WTC11 (cell line): ENCODE results near the gene RAP2A. TPM values are rescaled to one million over a fixed set of nuclear protein-coding genes. Genes with fewer than 3 reads are reported as not detected.

Experiments used
- ATAC-seq: fragments of 200-7000 bp; cut with Tn5 transposase; 2 replicates; pipeline ENCODE4 v1.10.0; 2021; ENCODE audit warnings: mild to moderate bottlenecking, moderate library complexity
- CTCF ChIA-PET: fragments of 300-600 bp; sonication (Branson Sonifier 250); formaldehyde crosslinking; loops from one replicate; lab custom pipeline; 2021; ENCODE audit warnings: antibody characterized with exemption; lab: Charles Lee
- POLR2A ChIA-PET: fragments of 350-600 bp; sonication (Branson Sonifier 250); formaldehyde crosslinking; loops from one replicate; lab custom pipeline; 2021; ENCODE audit warnings: antibody characterized with exemption; lab: Charles Lee
- DNase-seq: peaks from one replicate; pipeline ENCODE4 v3.0.0; 2021; ENCODE audit warnings: low spot score
- H3K27ac Mint-ChIP-seq: 2 replicates; pipeline ENCODE4 v1.8.0; 2021; ENCODE audit warnings: mixed read lengths
- H3K27me3 Mint-ChIP-seq: 2 replicates; pipeline ENCODE4 v1.8.0; 2021; ENCODE audit warnings: low read depth, mild to moderate bottlenecking, moderate library complexity, mixed read lengths
- H3K36me3 Mint-ChIP-seq: 2 replicates; pipeline ENCODE4 v1.8.0; 2021; ENCODE audit warnings: mixed read lengths
- H3K4me1 Mint-ChIP-seq: 2 replicates; pipeline ENCODE4 v1.8.0; 2022; ENCODE audit warnings: mixed read lengths
- H3K4me3 Mint-ChIP-seq: 2 replicates; pipeline ENCODE4 v1.8.0; 2021; ENCODE audit warnings: mild to moderate bottlenecking, moderate library complexity, mixed read lengths
- H3K9me3 Mint-ChIP-seq: 2 replicates; pipeline ENCODE4 v1.8.0; 2021; ENCODE audit warnings: mixed read lengths
- ARID4B ChIP-seq: sonication (generic); formaldehyde crosslinking; IDR thresholded peaks from 2 replicates; pipeline ENCODE4 v1.8.0; 2023; ENCODE audit warnings: missing genetic modification reagents, mild to moderate bottlenecking, borderline replicate concordance
- ATF2 ChIP-seq: sonication (generic); formaldehyde crosslinking; IDR thresholded peaks from 2 replicates; pipeline ENCODE4 v1.8.1; 2022; ENCODE audit warnings: low read depth, missing genetic modification reagents, borderline replicate concordance
- CDX4 ChIP-seq: fragments of 250-450 bp; sonication (Bioruptor Pico); IDR thresholded peaks from 2 replicates; pipeline ENCODE4 v1.9.0; 2021; ENCODE audit warnings: moderate library complexity, mild to moderate bottlenecking, inconsistent platforms, borderline replicate concordance
- CTCF ChIP-seq: fragments of 200-600 bp; IDR thresholded peaks from 2 replicates; pipeline ENCODE4 v1.8.0; 2022; ENCODE audit warnings: antibody characterized with exemption
- FOXP1 ChIP-seq: sonication (generic); formaldehyde crosslinking; IDR thresholded peaks from 2 replicates; pipeline ENCODE4 v1.8.0; 2022; ENCODE audit warnings: missing genetic modification reagents, mild to moderate bottlenecking, moderate library complexity, borderline replicate concordance
- FOXP4 ChIP-seq: sonication (generic); formaldehyde crosslinking; IDR thresholded peaks from 2 replicates; pipeline ENCODE4 v1.8.0; 2022; ENCODE audit warnings: mild to moderate bottlenecking, missing genetic modification reagents
- GABPB1 ChIP-seq: sonication (generic); formaldehyde crosslinking; IDR thresholded peaks from 2 replicates; pipeline ENCODE4 v1.8.1; 2023; ENCODE audit warnings: mild to moderate bottlenecking, missing genetic modification reagents
- IRF2 ChIP-seq: sonication (generic); formaldehyde crosslinking; IDR thresholded peaks from 2 replicates; pipeline ENCODE4 v1.8.0; 2022; ENCODE audit warnings: low read depth, missing genetic modification reagents, borderline replicate concordance
- NR3C1 ChIP-seq: sonication (generic); formaldehyde crosslinking; conservative IDR thresholded peaks from 2 replicates; pipeline ENCODE4 v1.8.1; 2023; ENCODE audit warnings: low read depth, mild to moderate bottlenecking, missing genetic modification reagents
- RELA ChIP-seq: sonication (generic); formaldehyde crosslinking; IDR thresholded peaks from 2 replicates; pipeline ENCODE4 v1.8.1; 2022; ENCODE audit warnings: missing genetic modification reagents, mild to moderate bottlenecking, borderline replicate concordance
- USF2 ChIP-seq: sonication (generic); formaldehyde crosslinking; IDR thresholded peaks from 2 replicates; pipeline ENCODE4 v1.8.1; 2023; ENCODE audit warnings: mild to moderate bottlenecking, missing genetic modification reagents, moderate library complexity
- ZNF219 ChIP-seq: sonication (generic); formaldehyde crosslinking; IDR thresholded peaks from 2 replicates; pipeline ENCODE4 v1.8.0; 2023; ENCODE audit warnings: missing genetic modification reagents, mild to moderate bottlenecking, borderline replicate concordance
- ZNF232 ChIP-seq: sonication (generic); formaldehyde crosslinking; IDR thresholded peaks from 2 replicates; pipeline ENCODE4 v1.8.0; 2022; ENCODE audit warnings: mild to moderate bottlenecking, missing genetic modification reagents
- ZNF281 ChIP-seq: sonication (generic); formaldehyde crosslinking; IDR thresholded peaks from 2 replicates; pipeline ENCODE4 v1.8.0; 2023; ENCODE audit warnings: mild to moderate bottlenecking, missing genetic modification reagents
- ZNF512 ChIP-seq: sonication (generic); formaldehyde crosslinking; IDR thresholded peaks from 2 replicates; pipeline ENCODE4 v1.8.1; 2022; ENCODE audit warnings: missing genetic modification reagents, borderline replicate concordance
- total RNA-seq: library from RNA; stranded (reverse); gene quantifications from 3 replicates; pipeline ENCODE4 v1.2.3, GENCODE V29; 2021

Gene RAP2A
- total RNA-seq, 1 experiment from 2014 or later = 39.0 TPM

- TF ChIP-seq USF2 (no peak), NR3C1 (CRISPR knock-in tag) (no peak), GABPB1 (CRISPR knock-in tag) (no peak), FOXP1 (CRISPR knock-in tag) (no peak), ATF2 (CRISPR knock-in tag) (no peak), CDX4 (CRISPR knock-in tag) (no peak)
- ATAC-seq (no peak), DNase-seq (no peak)
- Mint-ChIP-seq H3K4me3 (no peak overlapping the region), H3K27me3 (no peaks in the 10 kb centered on the region), H3K4me1 (no peaks in the 10 kb centered on the region), H3K9me3 (no peaks in the 10 kb centered on the region), H3K36me3 (no peaks in the 10 kb centered on the region), H3K27ac (no peak overlapping the region)
- ChIA-PET CTCF (no interaction called here), POLR2A (no interaction called here)
These were observed 38.4 kb upstream of the RAP2A start for GRCh38 chr13:97395447-97396136.

- no peaks in the 10 kb centered on the region for H3K4me1 Mint-ChIP-seq
- H3K27ac Mint-ChIP-seq = no peak overlapping the region
- TF ChIP-seq RELA (CRISPR knock-in tag) (no peak), ZNF232 (CRISPR knock-in tag) (no peak), CTCF (no peak), FOXP4 (no peak), ARID4B (CRISPR knock-in tag) (no peak), ZNF219 (CRISPR knock-in tag) (no peak), IRF2 (CRISPR knock-in tag) (no peak), ZNF281 (CRISPR knock-in tag) (no peak), ZNF512 (no peak), ATF2 (CRISPR knock-in tag) (no peak)
These were observed 36.7 kb upstream of the RAP2A start for GRCh38 chr13:97397267-97397666.

More at GRCh38 chr13:97397267-97397666, 36.7 kb upstream of the RAP2A start:
- H3K9me3 Mint-ChIP-seq = peaks cover 12% of the 10 kb centered on the region
- ATAC-seq (no peak), DNase-seq (no peak)
- ChIA-PET CTCF (interaction anchor here (0.6 kb wide), 1 partner anchor 93 kb away, joined by 4 read pairs; no protein-coding TSS in a partner anchor), POLR2A (no interaction called here)
- H3K4me3 Mint-ChIP-seq = no peak overlapping the region
- no peaks in the 10 kb centered on the region for H3K36me3 Mint-ChIP-seq
- no peaks in the 10 kb centered on the region; the same call in 1 of the 2 replicates for H3K27me3 Mint-ChIP-seq
